NB4 (cell line): ENCODE measurements around the gene VAV3.
"Not testable (repeated sequence)": the region's sequence is repeated elsewhere in the genome, so short reads cannot be mapped to it uniquely, and the experiment has no call there.

Experiments used
- DNase-seq: peaks from one replicate; pipeline ENCODE4 v3.0.0; 2010; ENCODE audit warnings: low read depth
- H3K4me3 ChIP-seq: one replicate; pipeline ENCODE4 v1.5.1; 2011; ENCODE audit warnings: mild to moderate bottlenecking, low read depth, low read length, moderate library complexity
- CTCF ChIP-seq: IDR thresholded peaks from one replicate; pipeline ENCODE4 v1.5.1; 2012; ENCODE audit warnings: low read depth, low read length
- MYC ChIP-seq: IDR thresholded peaks from 2 replicates; pipeline ENCODE4 v1.6.1; 2011; ENCODE audit warnings: low read depth, low read length
- POLR2A ChIP-seq: IDR thresholded peaks from 2 replicates; pipeline ENCODE4 v1.6.1; 2011; ENCODE audit warnings: mild to moderate bottlenecking; ENCODE audit not compliant: insufficient read length; ENCODE audit errors: extremely low read depth
- TF ChIP-seq, protein P1 (sequence below): IDR thresholded peaks from 2 replicates; pipeline ENCODE4 v1.6.1; 2011; ENCODE audit warnings: low read depth, low read length

The VAV3 gene

GRCh38 chr1:107739201-107739600 lies 225.8 kb downstream of the VAV3 start:
- H3K4me3 ChIP-seq: no peak overlapping the region
- no peak for DNase-seq
- TF ChIP-seq CTCF (no peak), MYC (no peak), POLR2A (no peak)
- TF ChIP-seq, protein P1, sequence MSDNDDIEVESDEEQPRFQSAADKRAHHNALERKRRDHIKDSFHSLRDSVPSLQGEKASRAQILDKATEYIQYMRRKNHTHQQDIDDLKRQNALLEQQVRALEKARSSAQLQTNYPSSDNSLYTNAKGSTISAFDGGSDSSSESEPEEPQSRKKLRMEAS: no peak

DNA sequence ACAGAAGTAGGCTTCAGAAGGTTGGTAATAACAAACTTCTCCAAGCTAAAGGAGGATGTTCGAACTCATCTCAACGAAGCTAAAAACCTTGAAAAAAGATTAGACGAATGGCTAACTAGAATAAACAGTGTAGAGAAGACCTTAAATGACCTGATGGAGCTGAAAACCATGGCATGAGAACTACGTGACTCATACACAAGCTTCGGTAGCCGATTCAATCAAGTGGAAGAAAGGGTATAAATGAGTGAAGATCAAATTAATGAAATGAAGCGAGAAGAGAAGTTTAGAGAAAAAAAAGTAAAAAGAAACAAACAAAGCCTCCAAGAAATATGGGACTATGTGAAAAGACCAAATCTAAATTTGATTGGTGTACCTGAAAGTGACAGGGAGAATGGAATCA lies 231.6 kb downstream of the VAV3 start:
- not testable (repeated sequence) for H3K4me3 ChIP-seq, DNase-seq

GRCh38 chr1:107727866-107728265 lies 237.1 kb downstream of the VAV3 start:
- TF ChIP-seq, protein P1: no peak
- no peak for TF ChIP-seq MYC
- no peak for TF ChIP-seq CTCF
- no peak for TF ChIP-seq POLR2A
- H3K4me3 ChIP-seq: no peak overlapping the region
- DNase-seq: no peak

GRCh38 chr1:107726860-107727259 lies 238.1 kb downstream of the VAV3 start:
- TF ChIP-seq, protein P1: no peak
- no peak for TF ChIP-seq POLR2A
- TF ChIP-seq CTCF: no peak
- TF ChIP-seq MYC: no peak
- no peak for DNase-seq

GRCh38 chr1:107724648-107725047 lies 240.3 kb downstream of the VAV3 start:
- H3K4me3 ChIP-seq: no peak overlapping the region
- no peak for TF ChIP-seq POLR2A
- TF ChIP-seq, protein P1: no peak
- DNase-seq: no peak

More at GRCh38 chr1:107726860-107727259, 238.1 kb downstream of the VAV3 start:
- no peak overlapping the region for H3K4me3 ChIP-seq

DNA sequence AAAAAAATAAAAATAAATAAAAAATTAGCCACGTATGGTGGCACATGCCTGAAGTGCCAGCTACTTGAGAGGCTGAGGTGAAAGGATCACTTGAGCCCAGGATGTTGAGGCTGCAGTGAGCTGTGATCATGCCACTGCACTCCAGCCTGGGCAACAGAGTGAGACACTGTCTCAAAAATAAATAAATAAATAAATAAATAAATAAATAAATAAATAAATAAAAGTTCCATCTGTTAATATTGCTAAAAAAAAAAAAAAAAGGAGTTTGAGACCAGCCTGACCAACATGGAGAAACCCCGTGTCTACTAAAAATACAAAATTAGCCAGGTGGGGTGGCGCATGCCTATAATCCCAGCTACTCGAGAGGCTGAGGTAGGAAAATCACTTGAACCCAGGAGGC lies 244.8 kb downstream of the VAV3 start:
- not testable (repeated sequence) for H3K4me3 ChIP-seq, DNase-seq

DNA sequence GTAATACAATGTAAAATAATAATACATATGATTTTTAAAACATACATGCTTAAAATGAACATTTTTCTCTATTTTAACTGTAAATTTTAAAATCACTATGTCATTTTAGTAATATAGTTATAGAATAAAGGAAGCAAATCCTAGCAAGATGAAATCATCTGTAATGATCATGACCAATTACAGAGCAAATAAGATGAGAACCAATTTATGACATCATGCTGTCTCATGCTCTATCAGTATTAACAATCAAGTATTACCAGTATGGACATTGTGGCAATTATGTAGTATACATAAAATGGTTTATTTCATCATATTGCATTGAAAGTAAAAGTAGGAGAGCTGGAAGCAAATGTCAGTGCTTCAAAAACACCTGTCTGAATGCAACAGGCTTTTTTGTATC lies 255.0 kb downstream of the VAV3 start:
- no peak for DNase-seq
- no peak overlapping the region for H3K4me3 ChIP-seq
- TF ChIP-seq CTCF (no peak), MYC (no peak), POLR2A (no peak)
- TF ChIP-seq, protein P1: no peak

DNA sequence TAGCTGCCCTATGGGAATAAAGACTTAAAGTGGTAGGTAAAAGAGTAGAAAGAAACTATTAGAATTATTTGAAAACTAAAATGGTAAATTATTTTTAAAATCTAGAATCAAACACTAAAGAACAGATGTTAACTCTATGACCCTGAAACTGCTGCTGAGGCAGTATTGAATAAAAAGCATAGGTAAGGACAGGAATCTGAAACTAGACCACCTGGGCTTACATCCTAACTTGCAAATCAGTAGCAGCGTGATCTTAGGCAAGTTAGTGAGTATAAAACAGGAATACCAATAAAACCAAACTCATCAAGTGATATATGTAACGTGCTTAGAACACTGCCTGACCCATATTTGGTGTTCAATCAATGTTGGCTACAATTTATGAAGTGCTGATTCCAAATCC lies 257.9 kb downstream of the VAV3 start:
- H3K4me3 ChIP-seq: no peak overlapping the region
- no peak for TF ChIP-seq MYC
- TF ChIP-seq, protein P1: no peak
- no peak for TF ChIP-seq POLR2A
- no peak for TF ChIP-seq CTCF
- DNase-seq: no peak
